ENCODE data around the gene PLEKHA4. TPM values are rescaled to one million over a fixed set of nuclear protein-coding genes. Genes with fewer than 3 reads are reported as not detected.
"Not testable (repeated sequence)": the region's sequence is repeated elsewhere in the genome, so short reads cannot be mapped to it uniquely, and the experiment has no call there.

PLEKHA4 gene
- total RNA-seq, 2 donors from 2014 or later = 3.8 to 5.4 TPM

DNA sequence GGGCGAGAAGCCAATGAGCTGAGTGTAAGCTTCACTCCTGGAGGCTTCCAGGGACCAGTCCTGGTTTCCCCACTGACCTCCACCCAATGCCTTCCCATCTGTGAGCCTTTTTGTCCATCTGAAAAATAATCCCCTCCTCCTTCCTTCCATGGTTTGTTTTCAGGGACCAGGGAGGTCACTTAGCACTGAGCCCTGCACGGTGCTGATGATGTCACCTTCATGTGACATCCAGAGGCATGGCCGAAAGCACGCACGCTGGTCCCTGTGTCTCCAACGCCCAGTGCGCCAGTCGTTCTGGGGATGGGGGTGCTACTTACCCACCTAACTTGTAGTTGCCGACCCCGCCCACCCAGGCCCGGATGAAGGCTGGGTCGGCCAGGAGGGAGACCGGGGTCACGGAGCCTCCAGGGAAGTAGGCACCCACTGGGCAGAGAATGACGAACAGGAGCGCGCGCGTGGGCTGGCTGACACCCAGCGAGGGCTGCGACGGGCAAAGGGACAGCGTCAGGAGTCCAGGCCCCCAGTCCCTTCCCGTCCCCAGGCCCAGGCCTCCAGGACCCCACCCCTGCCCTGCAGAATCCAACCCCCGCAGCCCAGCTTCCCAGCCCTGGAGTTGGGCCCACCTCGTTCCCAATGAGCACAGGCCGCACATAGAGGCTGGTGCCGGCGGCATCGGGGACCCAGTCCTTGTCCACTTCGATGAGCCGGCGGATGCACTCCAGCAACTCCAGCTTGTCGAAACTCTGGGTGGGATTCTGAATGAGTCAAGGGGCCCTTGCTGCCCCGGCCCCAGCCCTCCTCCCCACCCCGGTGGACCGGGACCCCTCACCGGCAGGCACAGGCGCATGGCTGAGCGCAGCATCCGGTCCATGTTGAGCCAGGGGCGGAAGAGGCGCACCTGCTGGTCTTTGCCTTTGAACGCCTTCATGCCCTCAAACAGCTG, 68.8 kb downstream of the PLEKHA4 start:
- no peak for ATAC-seq
- no peak overlapping the region for H3K4me3 Mint-ChIP-seq
- H3K9me3 Mint-ChIP-seq = no peaks in the 10 kb centered on the region
- peaks cover 6% of the 10 kb centered on the region in 2 donors for H3K4me1 Mint-ChIP-seq (ENCODE audit: low read depth in 2 of 2)
- no peak overlapping the region for H3K27ac Mint-ChIP-seq
- no peak for DNase-seq (ENCODE audit: low spot score)
- no peaks in the 10 kb centered on the region for H3K36me3 Mint-ChIP-seq
- no peaks in the 10 kb centered on the region for H3K27me3 Mint-ChIP-seq

DNA sequence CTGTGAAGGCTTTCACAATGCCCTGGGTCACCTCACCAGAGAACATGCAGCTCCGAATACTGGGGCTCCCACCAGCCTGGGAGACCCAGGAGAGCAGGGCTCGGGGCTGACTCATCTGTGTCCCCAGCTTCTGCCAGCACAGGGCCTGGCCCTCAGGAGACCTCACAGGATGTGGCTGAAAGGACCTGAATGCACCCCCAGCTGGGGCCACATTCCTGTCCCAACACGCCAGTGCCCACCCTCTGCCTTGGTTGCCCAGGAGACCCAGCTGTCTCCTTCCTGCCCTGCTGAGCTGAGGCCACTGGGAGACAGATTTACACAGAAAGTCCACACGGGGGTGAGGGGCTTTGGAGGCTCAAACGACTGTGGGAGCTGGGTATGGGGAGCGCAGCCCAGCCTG, 69.5 kb downstream of the PLEKHA4 start:
- no peak overlapping the region for H3K4me3 Mint-ChIP-seq
- H3K36me3 Mint-ChIP-seq = no peaks in the 10 kb centered on the region
- no peaks in the 10 kb centered on the region for H3K9me3 Mint-ChIP-seq
- no peak for DNase-seq (ENCODE audit: low spot score)
- H3K4me1 Mint-ChIP-seq (ENCODE audit: low read depth in 2 of 2) = peaks cover 6 to 9% of the 10 kb centered on the region in 2 donors
- H3K27ac Mint-ChIP-seq = no peak overlapping the region
- H3K27me3 Mint-ChIP-seq = no peaks in the 10 kb centered on the region
- ATAC-seq = no peak

DNA sequence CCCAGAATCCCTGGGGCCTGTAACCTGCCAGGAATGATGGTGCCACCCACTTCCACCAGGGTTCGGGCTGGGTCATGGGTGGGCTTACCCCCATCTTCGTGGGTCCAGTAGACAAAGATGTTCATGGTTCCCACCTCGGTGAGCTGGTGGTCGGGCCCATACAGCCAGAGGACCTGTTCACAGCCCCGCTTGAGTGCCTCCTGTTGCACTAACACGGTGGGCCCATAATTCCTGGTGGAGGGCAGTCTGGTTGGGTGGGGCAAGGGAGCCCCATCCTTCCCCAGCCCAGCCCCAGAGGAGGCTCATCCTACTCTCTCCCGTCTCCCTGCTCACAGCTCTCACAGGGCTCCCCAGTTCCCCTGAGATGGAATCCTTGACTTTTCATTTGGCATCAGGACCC, 71.3 kb downstream of the PLEKHA4 start:
- H3K27ac Mint-ChIP-seq = peak overlapping the region in 1 of 2 donors; percentile 51
- DNase-seq (ENCODE audit: low spot score) (no peak), ATAC-seq (no peak)
- no peaks in the 10 kb centered on the region for H3K9me3 Mint-ChIP-seq
- H3K4me1 Mint-ChIP-seq (ENCODE audit: low read depth in 2 of 2) = peaks cover 6 to 9% of the 10 kb centered on the region in 2 donors
- no peaks in the 10 kb centered on the region for H3K36me3 Mint-ChIP-seq
- H3K4me3 Mint-ChIP-seq = no peak overlapping the region
- H3K27me3 Mint-ChIP-seq = no peaks in the 10 kb centered on the region

- no peaks in the 10 kb centered on the region for H3K9me3 Mint-ChIP-seq
- no peak for ATAC-seq
- H3K36me3 Mint-ChIP-seq = no peaks in the 10 kb centered on the region
Observed at GRCh38 chr19:48796298-48797083, 71.9 kb downstream of the PLEKHA4 start.

DNA sequence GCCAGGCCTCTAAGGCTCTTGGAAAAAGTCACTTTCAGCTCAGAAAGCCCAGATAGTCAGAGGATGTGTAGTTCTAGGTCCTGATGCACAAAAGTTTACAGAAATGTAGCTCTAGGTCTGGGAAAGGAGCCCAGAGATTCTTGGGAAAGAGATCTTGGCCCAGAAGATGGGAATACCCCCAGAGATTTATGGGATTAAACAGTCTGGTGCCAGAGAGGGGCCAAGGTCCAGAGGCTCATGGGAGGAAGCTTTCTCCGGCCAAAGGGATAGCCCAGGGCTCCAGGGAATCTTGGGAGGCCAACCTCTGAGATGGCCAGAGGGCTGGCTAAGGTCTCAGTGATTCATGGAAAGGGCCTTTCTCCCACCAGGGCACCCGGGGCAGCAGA, 72.7 kb downstream of the PLEKHA4 start:
- Mint-ChIP-seq H3K9me3 (no peaks in the 10 kb centered on the region), H3K4me1 (ENCODE audit: low read depth in 2 of 2) (peaks cover 6 to 9% of the 10 kb centered on the region in 2 donors), H3K4me3 (peak overlapping the region; percentile 82), H3K27ac (peak overlapping the region; percentile 55 to 90), H3K27me3 (no peaks in the 10 kb centered on the region), H3K36me3 (no peaks in the 10 kb centered on the region)
- DNase-seq (ENCODE audit: low spot score) = no peak
- no peak for ATAC-seq

More at GRCh38 chr19:48796298-48797083, 71.9 kb downstream of the PLEKHA4 start:
- Mint-ChIP-seq H3K4me3 (no peak overlapping the region), H3K27ac (no peak overlapping the region), H3K4me1 (ENCODE audit: low read depth in 2 of 2) (peaks cover 6 to 9% of the 10 kb centered on the region in 2 donors), H3K27me3 (no peaks in the 10 kb centered on the region)
- no peak for DNase-seq (ENCODE audit: low spot score)

DNA sequence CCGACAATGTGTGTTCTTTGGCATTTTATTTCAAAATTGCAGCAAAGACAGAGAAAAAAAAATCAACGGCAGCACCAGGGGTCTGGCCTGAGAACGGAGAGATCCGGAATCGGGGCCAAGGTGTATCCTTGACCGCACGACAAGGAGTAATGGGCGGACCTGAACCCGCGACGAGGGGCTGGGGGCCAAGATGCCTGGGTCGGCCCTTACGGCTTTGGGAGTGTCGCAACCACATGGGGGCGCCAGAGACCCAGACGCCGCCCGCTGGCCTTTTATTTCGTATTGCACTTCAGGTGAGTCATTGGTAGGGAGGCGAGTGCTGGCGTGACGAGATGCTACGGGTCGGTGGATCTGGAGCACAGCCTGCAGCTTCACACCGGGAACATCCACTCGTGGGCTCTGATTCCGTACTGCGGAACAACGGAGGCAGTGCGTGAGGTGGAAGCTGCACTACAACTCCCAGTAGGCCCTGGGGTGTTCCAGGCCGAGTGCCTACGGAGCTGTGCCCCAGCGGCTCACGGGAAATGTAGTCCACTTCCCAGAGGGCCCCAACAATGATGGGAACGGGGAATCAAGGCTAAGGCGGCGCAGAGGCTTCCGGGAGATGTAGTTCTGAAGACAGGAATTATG, 73.2 kb downstream of the PLEKHA4 start:
- DNase-seq (ENCODE audit: low spot score) (peak; percentile 84), ATAC-seq (peak; percentile 98)
- Mint-ChIP-seq H3K4me1 (ENCODE audit: low read depth in 2 of 2) (peaks cover 6 to 9% of the 10 kb centered on the region in 2 donors), H3K36me3 (no peaks in the 10 kb centered on the region), H3K27me3 (no peaks in the 10 kb centered on the region), H3K9me3 (no peaks in the 10 kb centered on the region), H3K4me3 (peak overlapping the region; percentile 82), H3K27ac (peak overlapping the region; percentile 55 to 90)

GRCh38 chr19:48794291-48794690, 74.1 kb downstream of the PLEKHA4 start:
- Mint-ChIP-seq H3K4me3 (peak overlapping the region; percentile 82), H3K9me3 (no peaks in the 10 kb centered on the region), H3K4me1 (ENCODE audit: low read depth in 2 of 2) (peaks cover 6 to 9% of the 10 kb centered on the region in 2 donors), H3K27ac (peak overlapping the region in 1 of 2 donors; percentile 90), H3K36me3 (no peaks in the 10 kb centered on the region), H3K27me3 (no peaks in the 10 kb centered on the region)
- DNase-seq (ENCODE audit: low spot score) (no peak), ATAC-seq (no peak)

DNA sequence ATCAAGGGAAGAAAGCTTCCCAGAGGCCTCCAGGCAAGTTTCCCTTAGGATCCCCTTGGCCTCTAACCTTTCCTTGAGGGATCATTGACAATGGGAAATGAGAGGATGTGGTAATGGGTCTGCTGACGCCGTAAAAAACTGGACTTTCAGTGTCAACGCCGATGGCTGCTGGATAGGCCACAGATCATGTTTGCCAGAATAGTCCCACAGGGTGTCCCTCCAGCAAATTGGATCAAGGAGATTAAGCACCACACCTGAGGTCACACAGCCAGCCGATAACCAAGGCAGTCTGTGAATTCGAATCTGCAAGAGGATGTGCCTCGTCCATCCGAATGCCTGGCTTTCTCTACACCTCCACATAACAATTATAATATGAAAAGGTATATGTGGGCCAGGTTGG, 75.1 kb downstream of the PLEKHA4 start:
- Mint-ChIP-seq H3K27me3 (no peaks in the 10 kb centered on the region), H3K27ac (no peak overlapping the region), H3K4me1 (ENCODE audit: low read depth in 2 of 2) (peaks cover 6 to 9% of the 10 kb centered on the region in 2 donors), H3K9me3 (no peaks in the 10 kb centered on the region), H3K36me3 (no peaks in the 10 kb centered on the region), H3K4me3 (no peak overlapping the region)
- DNase-seq (ENCODE audit: low spot score) = no peak
- ATAC-seq = no peak

GRCh38 chr19:48787331-48787730, 81.1 kb downstream of the PLEKHA4 start:
- H3K27ac Mint-ChIP-seq; H3K27me3 Mint-ChIP-seq; H3K36me3 Mint-ChIP-seq; ATAC-seq; H3K4me3 Mint-ChIP-seq; DNase-seq (ENCODE audit: low spot score); H3K4me1 Mint-ChIP-seq (ENCODE audit: low read depth in 2 of 2); H3K9me3 Mint-ChIP-seq: not testable (repeated sequence)

Other genes with a start within 250 kb of the PLEKHA4 start
- gene RPL18, start 249.4 kb downstream of the PLEKHA4 start, total RNA-seq = 1,000 to 10,000 TPM; 1,029 to 1,552 TPM
- 10 to 100 TPM; 37.9 to 71.4 TPM for gene SPHK2, start 249.1 kb downstream of the PLEKHA4 start, total RNA-seq
- 1 to 10 TPM; 3.8 to 3.9 TPM for gene DBP, start 231.2 kb downstream of the PLEKHA4 start, total RNA-seq
- 1 to 10 TPM; 4.7 to 4.9 TPM for gene CA11, start 222.4 kb downstream of the PLEKHA4 start, total RNA-seq
- gene NTN5, start 195.6 kb downstream of the PLEKHA4 start, total RNA-seq = under 1 TPM; 0.21 to 0.28 TPM
- gene FUT2, start 172.6 kb downstream of the PLEKHA4 start, total RNA-seq = not detected
- 1 to 10 TPM; 1.0 to 1.2 TPM for gene MAMSTR, start 148.9 kb downstream of the PLEKHA4 start, total RNA-seq
- under 1 TPM; 0.12 to 0.95 TPM for gene RASIP1, start 128.0 kb downstream of the PLEKHA4 start, total RNA-seq
- gene IZUMO1, start 121.7 kb downstream of the PLEKHA4 start, total RNA-seq = not detected
- gene FUT1, start 116.0 kb downstream of the PLEKHA4 start, total RNA-seq = under 1 TPM in 1 of 2 donors, not detected in 1; 0.21 TPM
- gene FGF21, start 113.1 kb downstream of the PLEKHA4 start, total RNA-seq = not detected
- 10 to 100 TPM; 31.7 to 40.4 TPM for gene BCAT2, start 57.6 kb downstream of the PLEKHA4 start, total RNA-seq
- under 1 TPM in 1 of 2 donors, not detected in 1; 0.26 TPM for gene HSD17B14, start 32.1 kb downstream of the PLEKHA4 start, total RNA-seq
- gene PPP1R15A, start 3.8 kb upstream of the PLEKHA4 start, total RNA-seq = 100 to 1,000 TPM in 1 of 2 donors, 10 to 100 TPM in 1; 74.1 to 111 TPM
- not detected for gene TULP2, start 30.1 kb upstream of the PLEKHA4 start, total RNA-seq
- 100 to 1,000 TPM; 213 to 270 TPM for gene NUCB1, start 31.7 kb upstream of the PLEKHA4 start, total RNA-seq
- gene DHDH, start 65.1 kb upstream of the PLEKHA4 start, total RNA-seq = under 1 TPM in 1 of 2 donors, not detected in 1; 0.43 TPM
- gene BAX, start 86.3 kb upstream of the PLEKHA4 start, total RNA-seq = 100 to 1,000 TPM; 203 to 305 TPM
- 1,000 to 10,000 TPM; 1,643 to 2,467 TPM for gene FTL, start 96.7 kb upstream of the PLEKHA4 start, total RNA-seq
- 100 to 1,000 TPM in 1 of 2 donors, 10 to 100 TPM in 1; 85.7 to 119 TPM for gene GYS1, start 124.7 kb upstream of the PLEKHA4 start, total RNA-seq
- gene RUVBL2, start 125.3 kb upstream of the PLEKHA4 start, total RNA-seq = 100 to 1,000 TPM; 101 to 173 TPM
- gene LHB, start 148.5 kb upstream of the PLEKHA4 start, total RNA-seq = not detected
- not detected for gene CGB3, start 155.7 kb upstream of the PLEKHA4 start, total RNA-seq
- gene CGB2, start 163.3 kb upstream of the PLEKHA4 start, total RNA-seq = not detected
- not detected for gene CGB1, start 168.3 kb upstream of the PLEKHA4 start, total RNA-seq
- not detected for gene CGB5, start 175.2 kb upstream of the PLEKHA4 start, total RNA-seq
- not detected for gene CGB8, start 180.5 kb upstream of the PLEKHA4 start, total RNA-seq
- gene CGB7, start 189.1 kb upstream of the PLEKHA4 start, total RNA-seq = not detected
- not detected for gene NTF4, start 196.2 kb upstream of the PLEKHA4 start, total RNA-seq
- not detected for gene KCNA7, start 204.1 kb upstream of the PLEKHA4 start, total RNA-seq
- 100 to 1,000 TPM; 185 to 346 TPM for gene SNRNP70, start 216.8 kb upstream of the PLEKHA4 start, total RNA-seq
- gene LIN7B, start 245.8 kb upstream of the PLEKHA4 start, total RNA-seq = 1 to 10 TPM; 6.0 to 6.1 TPM

Data from natural killer cell treated with Interleukin-12 subunit alpha and Interleukin-12 subunit beta and Interleukin-15 and Interleukin-18, amount 100 ng/mL, for 72 hours (primary cell).